Right lobe of liver (tissue), 6 donors: ENCODE measurements around the gene PTPRN2. TPM values are rescaled to one million over a fixed set of nuclear protein-coding genes. Genes with fewer than 3 reads are reported as not detected.

ENCODE experiments used
- ATAC-seq, 4 donors: fragments of 200-7000 bp; cut with Tn5 transposase; one replicate each; pipeline ENCODE4 v1.9.1; 2020; ENCODE audit warnings: mild to moderate bottlenecking in 4 of 4, moderate library complexity in 4 of 4
- DNase-seq, 3 donors: peaks; one replicate each; pipeline ENCODE4 v3.0.0-alpha.2; 2020
- H3K27ac ChIP-seq, 3 donors: fragments of 200-600 bp; one replicate each; pipeline ENCODE4 v1.8.0; 2022
- H3K27me3 ChIP-seq, 2 donors: fragments of 200-600 bp; one replicate each; pipeline ENCODE4 v1.8.0; 2022
- H3K36me3 ChIP-seq, 4 donors: fragments of 200-600 bp; sonication (generic) in 1 of 4; one replicate each; pipeline versions ENCODE4 v1.5.1 to v1.8.0; 2017 to 2022; ENCODE audit warnings: control low read depth in 1 of 4
- H3K4me1 ChIP-seq, 4 donors: fragments of 200-600 bp; sonication (generic) in 1 of 4; one replicate each; pipeline versions ENCODE4 v1.5.1 to v1.8.0; 2017 to 2022; ENCODE audit warnings: control low read depth in 1 of 4
- H3K4me3 ChIP-seq, 3 donors: fragments of 200-600 bp; one replicate each; pipeline ENCODE4 v1.8.0; 2022
- H3K9me3 ChIP-seq, 4 donors: fragments of 200-600 bp; sonication (generic) in 1 of 4; one replicate each; pipeline versions ENCODE4 v1.5.1 to v1.8.0; 2017 to 2022; ENCODE audit warnings: control low read depth in 1 of 4
- POLR2A ChIP-seq: fragments of 450-650 bp; IDR thresholded peaks from one replicate; pipeline ENCODE4 v1.6.1; 2017; ENCODE audit warnings: antibody characterized with exemption, mild to moderate bottlenecking
- WGBS: methylation state at CpG from one replicate; pipeline ENCODE4 v1.1.6; 2018; ENCODE audit warnings: low coverage, low lambda C conversion rate; ENCODE audit not compliant: insufficient coverage; ENCODE audit errors: missing lambda C conversion rate; 5-methylcytosine and 5-hydroxymethylcytosine counted together
- intact Hi-C, 2 donors: fragments of 100-400 bp; cut with DNase I; formaldehyde crosslinking; loops; one replicate each; pipeline versions ENCODE4 v1.11.2 to v1.14.1; 2022
- total RNA-seq, 6 experiments: library from RNA; depleted of rRNA in 2 of 6; stranded (reverse); fragments of >200 nt in 2 of 6; fragmentation: NEBNext Ultra II Directional in 3 of 6; extraction: Animal tissue kit (Norgen Biotek cat#: 25700) in 3 of 6; gene quantifications; one replicate each; pipeline versions ENCODE4 v1.1.0 to v1.2.4, GENCODE V29; 2016 to 2023
- TF ChIP-seq, protein P1 (sequence below), 4 donors: fragments of 200-600 bp in 3 of 4; fragments of 450-650 bp in 1 of 4; IDR thresholded peaks; one replicate each; pipeline versions ENCODE4 v1.5.1 to v1.8.0; 2016 to 2022; ENCODE audit warnings: antibody characterized with exemption in 4 of 4, mild to moderate bottlenecking in 2 of 4
- donor health status: DM: no; HTN: yes; CAD: no.
- donor health status: DM: no; HTN: no; CAD: no.
- donor health status: DM: no; HTN: no; CAD: no.
- donor health status: DM: no; HTN: yes; CAD: no.
- donor health status: DM: no; HTN: yes; CAD: no.

The PTPRN2 gene
- total RNA-seq, 6 experiments from 2014 or later, result 0.15 to 0.87 (median 0.67) TPM

DNA sequence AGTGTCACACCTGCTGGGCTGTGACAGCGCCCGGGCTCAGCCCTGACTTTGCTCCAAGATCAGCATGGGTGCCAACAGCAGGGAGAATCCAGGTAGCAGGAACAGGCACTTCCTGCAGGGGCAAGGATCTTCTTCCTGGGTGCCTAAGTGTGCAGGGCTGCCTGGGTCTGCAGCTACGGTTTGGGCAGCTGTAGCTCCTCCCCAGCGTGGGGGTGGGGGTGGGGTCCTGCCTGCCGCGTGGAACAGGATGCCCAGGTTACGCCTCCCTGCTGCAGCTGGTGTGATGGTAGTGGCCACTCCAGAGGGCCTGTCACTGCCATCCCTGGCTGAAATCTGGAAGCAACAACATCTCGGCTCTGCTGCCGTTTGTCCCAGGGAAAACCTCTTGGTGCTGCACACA, 981.5 kb downstream of the PTPRN2 start:
- intact Hi-C loops, result no loop called here
- Histone ChIP-seq H3K4me3 (no peak overlapping the region), H3K36me3 (no peaks in the 10 kb centered on the region), H3K27me3 (no peaks in the 10 kb centered on the region), H3K9me3 (no peaks in the 10 kb centered on the region), H3K4me1 (no peaks in the 10 kb centered on the region), H3K27ac (no peak overlapping the region)
- no peak for TF ChIP-seq POLR2A
- TF ChIP-seq, protein P1, sequence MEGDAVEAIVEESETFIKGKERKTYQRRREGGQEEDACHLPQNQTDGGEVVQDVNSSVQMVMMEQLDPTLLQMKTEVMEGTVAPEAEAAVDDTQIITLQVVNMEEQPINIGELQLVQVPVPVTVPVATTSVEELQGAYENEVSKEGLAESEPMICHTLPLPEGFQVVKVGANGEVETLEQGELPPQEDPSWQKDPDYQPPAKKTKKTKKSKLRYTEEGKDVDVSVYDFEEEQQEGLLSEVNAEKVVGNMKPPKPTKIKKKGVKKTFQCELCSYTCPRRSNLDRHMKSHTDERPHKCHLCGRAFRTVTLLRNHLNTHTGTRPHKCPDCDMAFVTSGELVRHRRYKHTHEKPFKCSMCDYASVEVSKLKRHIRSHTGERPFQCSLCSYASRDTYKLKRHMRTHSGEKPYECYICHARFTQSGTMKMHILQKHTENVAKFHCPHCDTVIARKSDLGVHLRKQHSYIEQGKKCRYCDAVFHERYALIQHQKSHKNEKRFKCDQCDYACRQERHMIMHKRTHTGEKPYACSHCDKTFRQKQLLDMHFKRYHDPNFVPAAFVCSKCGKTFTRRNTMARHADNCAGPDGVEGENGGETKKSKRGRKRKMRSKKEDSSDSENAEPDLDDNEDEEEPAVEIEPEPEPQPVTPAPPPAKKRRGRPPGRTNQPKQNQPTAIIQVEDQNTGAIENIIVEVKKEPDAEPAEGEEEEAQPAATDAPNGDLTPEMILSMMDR (IDR thresholded peaks at IDR 0.05), result no peak
- DNase-seq (no peak), ATAC-seq (no peak)
- WGBS, result no CpG with 5 or more reads among the region's 9 CpGs

- no peak for DNase-seq
- H3K9me3 ChIP-seq, result no peaks in the 10 kb centered on the region
- H3K27me3 ChIP-seq, result no peaks in the 10 kb centered on the region
- H3K27ac ChIP-seq, result no peak overlapping the region
- ATAC-seq, result no peak
- H3K36me3 ChIP-seq, result no peaks in the 10 kb centered on the region
- TF ChIP-seq, protein P1 (IDR thresholded peaks at IDR 0.05), result no peak
- TF ChIP-seq POLR2A, result no peak
- 80% methylated on average over 1 of the region's 3 CpGs for WGBS
- intact Hi-C loops, result no loop called here
- no peak overlapping the region for H3K4me3 ChIP-seq
- no peaks in the 10 kb centered on the region for H3K4me1 ChIP-seq
Measured at GRCh38 chr7:157605638-157606037, 982.0 kb downstream of the PTPRN2 start.

- 93% methylated on average over 8 of the region's 21 CpGs for WGBS
- Histone ChIP-seq H3K36me3 (no peaks in the 10 kb centered on the region), H3K27ac (no peak overlapping the region), H3K9me3 (no peaks in the 10 kb centered on the region), H3K27me3 (no peaks in the 10 kb centered on the region), H3K4me3 (no peak overlapping the region), H3K4me1 (no peaks in the 10 kb centered on the region)
- intact Hi-C loops, result no loop called here
- ATAC-seq (no peak), DNase-seq (no peak)
- TF ChIP-seq, protein P1 (IDR thresholded peaks at IDR 0.05), result no peak
- TF ChIP-seq POLR2A, result no peak
Measured at GRCh38 chr7:157604661-157605381, 982.8 kb downstream of the PTPRN2 start.

- no peak overlapping the region for H3K4me3 ChIP-seq
- no peak overlapping the region for H3K27ac ChIP-seq
- H3K36me3 ChIP-seq, result no peaks in the 10 kb centered on the region
- TF ChIP-seq POLR2A, result no peak
- TF ChIP-seq, protein P1 (IDR thresholded peaks at IDR 0.05), result no peak
- DNase-seq (no peak), ATAC-seq (no peak)
- intact Hi-C loops, result no loop called here
- H3K4me1 ChIP-seq, result no peaks in the 10 kb centered on the region
- no peaks in the 10 kb centered on the region for H3K27me3 ChIP-seq
- WGBS, result no CpG with 5 or more reads among the region's 21 CpGs
- no peaks in the 10 kb centered on the region for H3K9me3 ChIP-seq
Measured at GRCh38 chr7:157603716-157604115, 983.9 kb downstream of the PTPRN2 start.
